GM12878 (cell line): ENCODE measurements around the gene STX16. TPM values are rescaled to one million over a fixed set of nuclear protein-coding genes. Genes with fewer than 3 reads are reported as not detected.

Source experiments
- ATAC-seq: fragments of 200-7000 bp; cut with Tn5 transposase; 3 replicates; pipeline ENCODE4 v1.9.1; 2020; ENCODE audit warnings: mild to moderate bottlenecking, moderate library complexity
- BruUV-seq: library from RNA; stranded (reverse); fragments of 400-500 nt; replicated peaks from 2 replicates; lab custom pipeline; 2021; lab: Mats Ljungman, UMichigan
- CTCF ChIA-PET: fragments of 300-600 bp; sonication (Branson Sonifier 250); formaldehyde crosslinking; extraction: SDS; loops from one replicate; lab custom pipeline; 2021; ENCODE audit warnings: inconsistent platforms; lab: Yijun Ruan, JAX
- POLR2A ChIA-PET: fragments of 350-600 bp; formaldehyde crosslinking; extraction: SDS; loops from one replicate; lab custom pipeline; 2021; ENCODE audit warnings: inconsistent platforms; lab: Charles Lee
- RAD21 ChIA-PET: fragments of 300-600 bp; sonication (Branson Sonifier 250); formaldehyde crosslinking; loops from one replicate; lab custom pipeline; 2023; ENCODE audit warnings: antibody characterized with exemption; ENCODE audit not compliant: unreplicated experiment; lab: Charles Lee
- SMC1A ChIA-PET: fragments of 300-600 bp; sonication (Branson Sonifier 250); formaldehyde crosslinking; loops from one replicate; lab custom pipeline; 2023; ENCODE audit not compliant: unreplicated experiment, uncharacterized antibody; lab: Charles Lee
- DNase-seq: peaks from one replicate; pipeline ENCODE4 v3.0.0-alpha.2; 2011; ENCODE audit warnings: low read depth, low spot score
- FAIRE-seq: peaks from 3 replicates; lab custom pipeline; 2011; peaks lifted over from hg19 to GRCh38; lab: Jason Lieb, UNC
- H2AFZ ChIP-seq: 2 replicates; pipeline ENCODE4 v1.6.0; 2011; ENCODE audit warnings: low read depth, low read length, control low read depth; ENCODE audit not compliant: control insufficient read depth
- H3K27ac ChIP-seq: 2 replicates; pipeline ENCODE4 v1.5.1; 2011; ENCODE audit warnings: control low read depth; ENCODE audit not compliant: control insufficient read depth, insufficient read depth
- H3K27me3 ChIP-seq, 2 experiments: replicated peaks in 1 of 2; 2 replicates each; pipeline versions ENCODE4 v1.6.0 to v1.6.1; 2011; ENCODE audit warnings: low read length in 1 of 2; ENCODE audit not compliant: control insufficient read depth in 2 of 2, insufficient read depth in 2 of 2
- H3K36me3 ChIP-seq, 2 experiments: 2 replicates each; pipeline ENCODE4 v1.5.1; 2011; ENCODE audit warnings: low read length in 1 of 2; ENCODE audit not compliant: control insufficient read depth in 2 of 2, insufficient read depth in 2 of 2
- H3K4me1 ChIP-seq: 2 replicates; pipeline ENCODE4 v1.6.1; 2011; ENCODE audit warnings: mild to moderate bottlenecking, low read length, moderate library complexity, mixed read lengths; ENCODE audit not compliant: control insufficient read depth, insufficient read depth
- H3K4me2 ChIP-seq: 2 replicates; pipeline ENCODE4 v1.6.0; 2011; ENCODE audit warnings: control low read depth; ENCODE audit not compliant: control insufficient read depth, insufficient read depth
- H3K4me3 ChIP-seq: fragments of 200-600 bp; sonication (generic); 2 replicates; pipeline ENCODE4 v1.5.1; 2016
- H3K79me2 ChIP-seq: 2 replicates; pipeline ENCODE4 v1.6.0; 2011; ENCODE audit warnings: low read length; ENCODE audit not compliant: control insufficient read depth, insufficient read depth
- H3K9ac ChIP-seq: 2 replicates; pipeline ENCODE4 v1.8.0; 2011; ENCODE audit warnings: low read length, control low read depth, mixed read lengths; ENCODE audit not compliant: control insufficient read depth, insufficient read depth
- H3K9me3 ChIP-seq: replicated peaks from 3 replicates; pipeline ENCODE4 v1.5.1; 2011; ENCODE audit warnings: mild to moderate bottlenecking, low read length; ENCODE audit not compliant: control insufficient read depth, insufficient read depth
- H4K20me1 ChIP-seq: 2 replicates; pipeline ENCODE4 v1.6.0; 2011; ENCODE audit not compliant: control insufficient read depth, insufficient read depth
- ASH2L ChIP-seq: fragments of 300-600, 200-600 bp; sonication (generic); IDR thresholded peaks from 2 replicates; pipeline ENCODE4 v1.6.1; 2017; ENCODE audit warnings: low read depth, mild to moderate bottlenecking, borderline replicate concordance
- EED ChIP-seq: sonication (generic); IDR thresholded peaks from 2 replicates; pipeline ENCODE4 v1.6.1; 2016; ENCODE audit warnings: antibody characterized with exemption, low read depth
- ETV6 ChIP-seq, 2 experiments: fragments of 450-650 bp in 1 of 2; IDR thresholded peaks in 1 of 2; conservative IDR thresholded peaks in 1 of 2; 2 replicates each; pipeline ENCODE4 v1.6.1; 2014; ENCODE audit warnings: antibody characterized with exemption in 1 of 2, borderline replicate concordance in 1 of 2, low read depth in 1 of 2, mild to moderate bottlenecking in 1 of 2, moderate library complexity in 1 of 2
- JUND ChIP-seq: IDR thresholded peaks from 2 replicates; pipeline ENCODE4 v1.6.1; 2012; ENCODE audit warnings: low read depth, mild to moderate bottlenecking, low read length, improper control_type of control experiment, moderate library complexity
- PAX8 ChIP-seq: fragments of 450-650 bp; IDR thresholded peaks from 2 replicates; pipeline ENCODE4 v1.6.1; 2017; ENCODE audit warnings: mild to moderate bottlenecking, moderate library complexity
- SUPT20H ChIP-seq: IDR thresholded peaks from 2 replicates; pipeline ENCODE4 v1.6.1; 2011; ENCODE audit warnings: low read depth, mild to moderate bottlenecking, low read length, moderate library complexity, borderline replicate concordance; ENCODE audit not compliant: control insufficient read depth
- WGBS: methylation state at CpG from one replicate; pipeline ENCODE4 v1.1.6; 2016; ENCODE audit warnings: low lambda C conversion rate; ENCODE audit not compliant: insufficient replicate concordance, insufficient coverage; ENCODE audit errors: missing lambda C conversion rate; 5-methylcytosine and 5-hydroxymethylcytosine counted together
- in situ Hi-C: fragments of 300-500 bp; cut with MboI; formaldehyde crosslinking; loops from 9 replicates; pipeline ENCODE4 v1.14.3; 2018; ENCODE audit warnings: mixed read lengths
- intact Hi-C: fragments of 100-400 bp; cut with micrococcal nuclease; formaldehyde crosslinking; loops from one replicate; pipeline ENCODE4 v1.14.2; 2022; ENCODE audit not compliant: unreplicated experiment
- polyA plus RNA-seq, 11 experiments: library from polyadenylated mRNA; depleted of rRNA in 4 of 11; unstranded in 6 of 11; stranded (reverse) in 5 of 11; fragments of >200 nt; fragmentation: Nextera tagmentation in 4 of 11; fragmentation: Illumina TruSeq in 1 of 11; extraction: Ambion mirVana in 4 of 11; extraction: Trizol in 1 of 11; gene quantifications; 1 replicate in 1 of 11; 2 replicates in 10 of 11; pipeline versions ENCODE4 v1.2.1 to v1.2.3, GENCODE V29; 2011 to 2016; ENCODE audit warnings: inconsistent platforms in 2 of 11, missing spikeins in 2 of 11, low read depth in 1 of 11
- total RNA-seq, 4 experiments: library from RNA; depleted of rRNA in 3 of 4; stranded (reverse); fragments of >200 nt in 3 of 4; fragmentation: Illumina TruSeq in 1 of 4; extraction: Trizol in 1 of 4; gene quantifications; 2 replicates each; pipeline versions ENCODE4 v1.2.1 to v1.2.3, GENCODE V29; 2013 to 2021
- TF ChIP-seq, protein P1 (sequence below): IDR thresholded peaks from 2 replicates; pipeline ENCODE4 v1.6.1; 2012; ENCODE audit warnings: low read depth, low read length, improper control_type of control experiment

Gene STX16
- total and polyA plus RNA-seq, 10 of the 15 experiments (the other 5 are each of a cell fraction or from before 2014, with no cell fraction given): 6.3 to 68.4 (median 35.8) TPM

DNA sequence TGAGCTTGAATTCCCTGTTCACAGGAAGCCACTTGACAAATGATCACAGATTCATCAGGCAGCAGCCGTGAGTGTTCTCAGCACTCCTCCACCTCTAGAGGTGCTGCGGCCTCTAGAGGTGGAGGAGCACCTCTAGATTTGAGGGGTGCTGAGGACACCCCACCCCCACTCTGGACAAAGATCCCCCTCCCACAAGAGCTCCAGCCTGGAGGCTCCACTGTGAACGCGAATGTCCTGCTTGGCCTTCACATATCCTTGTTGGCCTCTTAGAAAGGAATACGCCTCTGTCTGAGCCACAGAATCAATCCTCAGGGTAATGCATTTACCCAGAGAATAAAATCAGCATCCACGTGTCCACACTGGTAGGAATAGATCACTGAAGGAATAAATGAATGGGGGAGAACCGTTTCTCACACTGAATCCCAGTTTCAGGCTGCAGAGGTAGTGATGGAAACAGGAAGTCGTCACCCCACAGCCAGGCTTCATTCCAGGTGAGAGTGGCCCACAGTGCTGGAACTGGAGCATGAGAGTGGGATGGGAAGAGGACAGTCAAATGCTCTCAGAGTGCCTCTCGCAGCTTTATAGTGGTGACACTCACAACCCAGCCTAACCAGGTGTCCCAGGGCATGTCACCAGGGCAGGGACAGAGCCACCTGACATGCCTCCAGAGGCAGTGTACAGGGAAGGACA, 58.1 kb downstream of the STX16 start:
- in situ Hi-C loops: no loop called here

DNA sequence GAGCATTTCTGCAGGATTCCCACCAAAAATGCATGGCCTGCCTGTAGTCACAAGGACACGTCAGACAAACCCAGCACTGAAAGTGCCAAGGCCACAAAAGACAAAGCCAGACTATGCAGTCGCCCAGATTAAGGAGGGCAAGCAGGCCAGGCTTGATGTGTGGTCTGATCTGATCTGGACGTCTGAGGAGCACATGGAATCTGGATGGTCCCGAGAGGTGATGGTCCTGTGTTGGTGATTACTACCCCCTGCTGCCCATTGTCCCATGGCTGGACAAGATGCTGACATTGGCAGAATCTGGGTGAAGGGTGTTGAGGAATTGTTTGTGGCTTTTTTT, 58.6 kb downstream of the STX16 start:
- Histone ChIP-seq H4K20me1 (no peaks in the 10 kb centered on the region), H3K36me3 (no peaks in the 10 kb centered on the region), H3K4me1 (no peaks in the 10 kb centered on the region), H3K27ac (no peak overlapping the region), H3K79me2 (no peaks in the 10 kb centered on the region), H3K9ac (no peak overlapping the region), H3K9me3 (no peaks in the 10 kb centered on the region), H3K4me3 (no peak overlapping the region), H3K27me3 (no peaks in the 10 kb centered on the region)
- ChIA-PET CTCF (no interaction called here), SMC1A (no interaction called here), RAD21 (no interaction called here)
- in situ Hi-C loops: no loop called here
- DNase-seq (no peak), FAIRE-seq (no peak)
- TF ChIP-seq, protein P1, sequence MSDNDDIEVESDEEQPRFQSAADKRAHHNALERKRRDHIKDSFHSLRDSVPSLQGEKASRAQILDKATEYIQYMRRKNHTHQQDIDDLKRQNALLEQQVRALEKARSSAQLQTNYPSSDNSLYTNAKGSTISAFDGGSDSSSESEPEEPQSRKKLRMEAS: no peak
- TF ChIP-seq ETV6 (conservative IDR thresholded peaks at IDR 0.05 in 1 of 2, IDR thresholded peaks at IDR 0.05 in 1 of 2; ENCODE audit: borderline replicate concordance in 1 of 2, low read depth in 1 of 2) (no peak), EED (no peak), PAX8 (no peak)
- TF ChIP-seq, all 136 proteins: peak for 0
- POLR2A ChIA-PET: no interaction called here
- no peak overlapping the region for H2AFZ ChIP-seq
- intact Hi-C loops: no loop called here
- BruUV-seq: no TSS peak
- WGBS: 71% methylated on average over 4 of the region's 4 CpGs
- no peak for ATAC-seq
- H3K4me2 ChIP-seq: no peak overlapping the region

More for the DNA sequence above, 58.1 kb downstream of the STX16 start:
- Histone ChIP-seq H3K4me3 (no peak overlapping the region), H3K4me2 (no peak overlapping the region), H3K27ac (no peak overlapping the region), H3K79me2 (no peaks in the 10 kb centered on the region), H3K9ac (no peak overlapping the region), H3K4me1 (no peaks in the 10 kb centered on the region), H4K20me1 (no peaks in the 10 kb centered on the region), H3K36me3 (no peaks in the 10 kb centered on the region), H3K27me3 (no peaks in the 10 kb centered on the region), H2AFZ (no peak overlapping the region), H3K9me3 (no peaks in the 10 kb centered on the region)
- ChIA-PET SMC1A (no interaction called here), CTCF (no interaction called here), RAD21 (no interaction called here), POLR2A (no interaction called here)
- no peak for FAIRE-seq
- DNase-seq: no peak
- TF ChIP-seq SUPT20H (no peak), ASH2L (no peak), JUND (no peak)
- intact Hi-C loops: no loop called here
- WGBS: 76% methylated on average over 9 of the region's 9 CpGs
- no peak for ATAC-seq
- TSS peak; percentile 45 for BruUV-seq
